ENCODE data around the gene TRMU.

Gene TRMU

DNA sequence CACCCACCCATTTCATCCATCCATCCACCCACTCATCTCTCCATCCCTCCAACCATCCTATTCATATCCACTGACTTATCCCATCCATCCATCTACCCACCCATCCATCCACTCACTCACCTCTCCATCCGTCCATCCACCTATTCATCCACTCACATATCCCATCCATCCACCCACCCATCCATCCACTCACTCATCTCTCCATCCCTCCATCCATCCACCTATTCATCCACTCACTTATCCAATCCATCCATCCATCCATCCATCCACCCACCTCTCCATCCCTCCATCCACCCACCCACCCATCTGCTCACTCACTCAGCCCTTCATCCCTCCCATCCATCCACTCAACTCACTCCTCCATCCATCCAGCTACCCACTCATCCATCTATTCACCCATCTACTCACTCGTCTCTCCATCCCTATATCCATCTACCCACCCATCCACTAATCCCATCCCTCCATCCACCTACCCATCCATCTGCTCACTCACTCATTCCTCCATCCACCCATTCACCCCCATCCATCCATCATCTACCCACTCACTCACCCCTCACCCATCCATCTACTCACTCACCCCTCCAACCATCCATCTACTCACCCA lies 36.2 kb downstream of the TRMU start:
- DNase-seq = no peak

DNA sequence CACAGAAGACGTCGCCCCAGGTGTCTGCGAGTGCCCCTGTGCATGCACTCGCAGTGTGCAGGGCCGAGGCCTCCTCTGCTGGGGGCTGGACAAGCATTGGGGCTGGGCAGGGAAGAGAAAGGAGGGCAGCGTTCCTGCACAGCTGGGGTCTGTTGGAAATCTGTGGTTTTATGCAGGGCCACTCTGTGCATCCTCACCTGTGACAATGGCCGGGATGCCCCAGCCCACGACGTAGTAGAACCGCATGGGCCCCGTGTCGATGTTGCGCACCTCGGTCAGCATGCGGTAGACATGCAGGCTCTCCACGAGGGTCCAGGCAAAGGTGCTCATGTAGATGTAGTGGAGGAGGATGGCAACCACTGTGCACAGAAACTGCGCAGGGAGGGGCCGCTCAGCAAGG lies 37.2 kb downstream of the TRMU start:
- DNase-seq = no peak

DNA sequence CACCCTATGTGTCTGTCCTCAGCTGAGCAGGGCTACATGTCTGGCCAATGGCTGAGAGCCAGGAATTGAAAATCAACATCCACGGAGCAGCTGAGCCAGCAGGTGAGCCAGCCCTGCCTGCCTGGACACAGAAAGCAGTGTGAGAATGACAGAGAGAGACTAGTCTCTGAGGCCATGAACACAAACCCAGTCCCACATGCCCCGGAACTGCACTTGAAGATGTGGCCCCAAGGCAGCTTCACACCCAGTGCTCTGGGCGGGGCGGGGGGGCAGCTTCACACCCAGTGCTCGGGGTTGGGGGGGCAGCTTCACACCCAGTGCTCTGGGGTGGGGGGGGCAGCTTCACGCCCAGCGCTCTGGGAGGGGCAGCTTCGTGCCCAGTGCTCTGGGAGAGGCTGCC lies 37.6 kb downstream of the TRMU start:
- no peak for DNase-seq

DNA sequence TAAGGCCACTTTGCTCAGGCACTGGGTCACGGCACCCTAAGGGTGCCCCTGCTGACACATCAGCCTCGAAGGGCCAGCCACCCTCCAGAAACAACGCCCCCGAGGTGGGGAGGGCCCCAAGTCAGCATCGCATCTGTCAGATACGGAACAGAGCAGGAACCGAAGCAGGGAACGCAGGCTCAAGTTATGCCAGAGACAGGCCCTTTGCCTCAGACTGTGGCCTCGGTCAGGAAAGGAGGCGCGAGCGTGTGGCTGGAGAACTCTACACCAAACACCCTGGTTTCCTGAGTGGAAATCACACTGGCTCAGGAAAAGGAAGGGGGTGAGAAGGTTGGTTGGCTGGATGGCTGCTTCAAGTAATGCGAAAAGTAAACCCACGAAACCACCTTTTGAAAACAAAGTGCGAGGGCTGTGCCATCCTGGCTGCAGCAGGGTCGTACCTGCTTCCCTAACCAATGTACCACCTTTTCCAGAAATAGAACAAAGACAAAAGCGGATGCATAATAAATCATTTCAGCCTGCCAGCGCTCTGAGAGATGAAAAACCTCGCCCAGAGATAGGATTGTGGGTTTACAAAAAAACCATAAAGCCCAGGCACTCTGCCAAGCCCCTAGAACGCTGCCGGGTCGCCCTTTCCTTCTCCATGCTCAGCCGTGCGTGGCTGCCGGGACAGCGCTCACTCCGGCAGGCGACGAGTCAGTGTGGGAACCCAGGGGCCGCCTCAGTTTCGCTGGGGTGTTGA lies 38.6 kb downstream of the TRMU start:
- DNase-seq = no peak

DNA sequence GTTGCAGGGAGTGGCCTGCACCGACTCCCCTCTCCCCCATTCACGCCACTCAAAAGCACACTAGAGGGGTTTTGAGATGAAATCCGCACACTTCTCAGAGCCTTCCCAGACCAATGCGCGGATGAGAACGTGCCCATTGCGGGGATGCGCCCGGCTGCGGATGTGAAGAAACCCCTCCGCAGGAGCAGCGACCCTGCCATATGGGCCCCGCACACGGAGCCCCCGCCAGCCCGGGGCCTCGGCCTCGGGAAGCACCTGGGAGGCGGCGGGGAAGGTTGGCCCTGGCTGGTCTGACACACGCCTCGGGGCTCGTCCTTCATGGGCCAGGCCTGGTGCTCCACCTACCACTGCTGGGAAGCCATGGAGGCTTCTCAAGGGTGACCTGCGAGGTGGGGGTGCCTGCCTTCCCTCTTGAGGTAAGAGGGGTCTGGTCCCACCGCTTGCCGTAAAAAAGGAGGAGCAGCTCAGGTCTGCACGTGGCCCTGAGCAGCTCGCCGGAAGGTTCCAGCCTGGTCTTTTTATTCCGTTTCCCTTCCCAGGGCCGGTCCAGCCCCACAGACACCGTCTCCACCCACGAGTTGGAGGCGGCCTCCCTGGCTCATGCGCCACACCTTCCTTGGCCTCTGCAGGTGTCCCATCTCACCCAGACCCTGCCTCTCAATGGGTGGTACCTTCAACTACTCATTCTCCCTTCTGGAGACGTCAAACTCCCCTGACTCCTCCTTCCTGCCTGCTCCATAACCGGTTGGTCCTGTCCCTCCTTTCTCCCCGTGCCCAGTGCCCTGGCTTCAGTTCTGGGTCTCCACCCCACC lies 39.4 kb downstream of the TRMU start:
- DNase-seq = no peak

DNA sequence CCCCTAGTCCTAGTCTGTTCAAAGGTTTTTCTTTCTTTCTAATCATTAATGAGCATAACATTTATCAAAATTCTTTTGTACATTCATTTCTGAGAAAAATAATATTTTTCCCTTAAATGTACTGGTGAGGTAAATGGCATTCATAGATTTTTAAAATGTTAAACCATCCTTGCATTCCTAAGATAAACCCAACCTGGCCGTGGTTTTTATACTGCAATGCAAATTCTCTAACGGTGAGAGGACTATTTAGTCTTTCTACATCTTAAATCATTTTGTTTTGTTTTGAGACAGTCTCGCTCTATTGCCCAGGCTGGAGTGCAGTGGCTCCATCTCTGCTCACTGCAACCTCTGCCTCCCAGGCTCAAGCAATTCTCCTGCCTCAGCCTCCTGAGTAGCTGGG lies 40.6 kb downstream of the TRMU start:
- DNase-seq = no peak

DNA sequence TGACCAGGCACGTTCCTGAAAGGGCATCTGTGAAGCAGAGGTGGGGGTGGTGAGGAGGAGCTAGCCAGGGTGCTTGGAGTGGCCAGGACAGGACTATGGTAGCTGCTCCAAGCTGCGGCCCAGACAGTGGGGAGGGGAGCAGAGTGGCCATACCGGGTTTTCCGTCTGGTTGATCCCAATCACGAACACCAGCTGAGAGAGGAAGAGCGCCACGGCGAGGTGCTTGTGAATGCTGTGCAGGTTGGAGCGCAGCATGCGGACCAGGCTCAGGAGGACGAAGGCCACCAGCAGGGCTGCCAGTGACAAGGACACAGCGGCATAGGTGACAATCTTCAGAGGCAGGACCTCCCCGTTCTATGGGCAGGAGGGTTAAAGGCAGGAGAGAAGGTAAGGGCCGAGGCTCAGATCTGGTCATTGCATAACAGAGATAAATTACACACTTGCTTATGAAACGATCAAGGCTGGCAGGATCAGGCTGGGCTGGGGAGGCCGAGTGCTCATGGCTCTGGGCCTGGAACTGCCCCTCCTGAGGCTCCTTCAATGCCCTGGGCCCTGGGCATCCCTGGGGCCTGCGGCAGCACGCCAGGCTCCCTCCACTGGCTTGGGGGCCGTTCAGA lies 41.5 kb downstream of the TRMU start:
- DNase-seq = no peak

DNA sequence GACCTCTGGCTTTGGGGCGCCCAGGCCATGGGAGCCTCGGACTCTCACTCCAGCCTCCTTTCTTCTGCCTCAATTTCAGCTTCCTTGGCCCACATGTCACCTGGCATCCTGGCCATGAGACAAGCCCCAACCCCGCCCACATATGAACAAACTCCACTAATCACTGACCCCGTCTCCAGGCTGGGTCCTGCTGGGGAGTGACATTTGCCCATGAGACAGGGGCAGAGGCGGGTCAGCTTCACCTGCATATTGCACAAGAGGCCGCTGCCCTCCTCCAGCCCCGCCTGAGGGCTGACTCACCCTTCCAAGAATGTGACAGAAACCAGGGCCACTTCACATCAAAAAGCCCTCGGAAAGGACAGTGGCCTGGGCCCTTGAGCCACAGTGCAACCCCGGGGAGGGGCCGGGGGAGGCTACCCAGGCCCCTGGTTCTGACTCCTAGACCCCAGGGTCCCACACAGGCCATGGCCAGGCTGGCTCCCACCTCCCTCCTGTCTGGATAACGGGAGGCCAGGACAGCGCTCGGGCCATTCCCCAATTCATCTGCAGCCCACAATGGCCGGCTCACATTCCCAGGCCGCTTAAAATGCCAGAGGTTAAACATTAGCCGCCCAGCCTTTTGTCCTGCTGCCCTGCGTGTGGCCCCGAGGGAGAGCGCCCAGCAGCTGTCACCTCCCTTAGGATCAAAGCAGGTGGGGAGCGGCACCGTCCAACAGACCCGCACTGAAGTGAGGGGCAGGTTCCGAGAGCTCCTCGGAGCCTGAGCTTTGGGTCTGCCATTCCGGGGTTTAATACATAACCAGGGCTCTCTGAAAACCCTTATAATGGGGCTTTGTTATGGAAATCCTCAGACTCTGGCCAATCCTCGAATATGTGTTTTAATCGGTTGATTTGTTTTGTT lies 42.3 kb downstream of the TRMU start:
- DNase-seq = no peak

DNA sequence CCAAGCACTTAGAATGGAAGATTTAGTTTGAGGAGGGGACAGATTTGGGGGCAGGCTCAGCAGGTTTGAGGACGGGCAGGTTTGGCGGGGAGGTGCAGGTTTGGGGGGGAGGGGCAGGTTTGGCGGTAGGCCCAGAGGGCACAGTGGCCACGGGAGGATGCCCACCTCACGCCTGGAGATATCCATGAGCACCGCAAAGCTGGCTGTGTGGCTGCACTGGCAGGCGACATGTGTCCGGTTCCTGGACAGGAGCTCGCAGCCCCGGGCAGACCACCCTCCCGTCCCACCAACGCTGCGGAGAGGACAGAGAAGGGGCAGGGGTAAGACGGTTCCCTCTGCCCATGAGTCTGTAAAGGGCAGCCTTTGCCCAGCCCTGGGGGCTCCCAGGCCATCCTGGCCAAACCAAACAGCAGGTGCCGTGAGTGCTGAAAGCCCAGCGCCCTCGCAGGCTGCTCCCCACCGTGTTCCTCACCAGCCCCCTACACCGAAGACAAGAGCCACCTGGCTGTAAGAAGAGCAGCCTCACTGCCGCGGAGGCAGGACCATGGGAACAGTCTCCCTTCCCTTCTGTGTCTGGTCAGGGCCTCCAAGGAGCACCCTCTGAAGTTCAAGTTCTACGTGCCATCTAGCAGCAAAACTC lies 43.0 kb downstream of the TRMU start:
- DNase-seq = no peak

DNA sequence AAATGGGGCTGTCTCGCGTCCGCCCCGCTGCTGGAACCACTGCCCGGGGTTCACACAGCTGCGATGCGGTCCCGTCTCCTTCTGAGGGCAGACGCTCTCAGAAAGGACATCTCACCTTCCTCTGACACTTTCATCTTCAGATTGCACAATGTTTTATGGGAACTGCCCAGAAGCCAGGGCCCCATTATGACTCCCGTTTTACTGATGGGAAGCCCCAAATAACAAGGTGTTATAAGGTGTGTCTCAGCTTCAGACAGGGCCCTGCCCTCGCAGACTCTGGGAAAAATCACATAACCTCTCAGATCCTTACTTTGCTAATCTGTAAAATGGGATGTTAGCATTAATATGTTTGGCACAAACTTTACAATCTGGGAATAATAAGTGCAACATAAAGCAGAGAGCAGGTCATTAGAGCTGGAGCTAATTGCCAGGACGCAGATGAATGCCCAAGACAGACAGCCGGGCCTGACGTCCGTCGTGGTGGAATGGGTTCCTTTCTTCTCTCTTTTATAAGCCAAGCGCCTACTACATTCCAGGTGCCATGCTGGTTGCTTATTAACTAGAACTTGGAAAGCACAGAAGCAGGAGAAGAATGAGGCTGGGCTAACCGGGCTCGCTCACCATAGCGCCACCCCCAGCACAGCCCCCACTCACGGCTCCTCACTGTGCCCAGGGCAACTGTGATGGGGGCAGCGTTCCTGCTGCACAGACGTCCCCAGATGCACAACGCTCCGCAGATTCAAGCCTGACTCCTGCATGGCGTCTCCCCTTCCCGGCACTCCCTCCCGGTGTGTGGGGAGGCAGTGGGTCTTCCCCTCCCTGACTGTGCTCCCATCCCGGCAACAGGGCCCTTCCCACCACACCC lies 43.8 kb downstream of the TRMU start:
- no peak for DNase-seq

DNA sequence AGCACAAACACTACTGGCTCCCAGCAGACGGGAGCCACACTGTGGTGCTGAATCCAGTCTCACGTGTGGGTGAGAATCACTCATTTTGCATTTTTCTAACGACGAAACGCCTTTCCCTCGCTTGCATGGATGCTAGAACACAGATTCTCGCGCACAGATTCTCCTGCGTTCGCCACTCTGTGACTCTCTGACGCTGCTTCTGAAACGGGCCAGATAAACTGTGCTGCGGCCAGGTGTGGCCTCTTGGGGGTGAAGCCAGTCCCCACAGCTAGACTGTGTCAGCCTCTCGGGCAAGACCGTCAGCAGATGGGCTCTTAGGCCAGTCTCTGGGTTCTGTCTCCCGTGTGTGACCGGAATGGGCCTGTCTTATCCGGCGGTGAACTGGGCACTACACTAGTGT lies 44.6 kb downstream of the TRMU start:
- DNase-seq = no peak

DNA sequence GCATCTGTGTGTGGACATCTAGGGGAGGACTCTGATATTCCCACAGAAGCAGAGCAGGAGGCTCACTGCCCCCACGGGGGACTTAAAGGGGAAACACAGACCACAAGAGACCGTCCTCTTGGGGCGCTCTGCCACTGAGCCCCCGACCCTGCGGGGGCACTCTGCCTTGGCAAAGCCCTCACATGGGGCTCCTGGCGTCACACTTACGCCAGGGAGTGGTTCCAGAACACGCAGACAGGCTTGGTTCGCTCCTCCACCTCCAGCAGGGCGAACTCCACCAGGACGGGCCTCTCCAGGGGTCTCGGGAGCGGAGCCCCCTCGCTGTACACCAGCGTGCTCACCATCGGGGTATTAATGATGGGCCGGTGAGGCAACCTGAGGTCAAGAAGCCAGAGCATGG lies 45.1 kb downstream of the TRMU start:
- no peak for DNase-seq

DNA sequence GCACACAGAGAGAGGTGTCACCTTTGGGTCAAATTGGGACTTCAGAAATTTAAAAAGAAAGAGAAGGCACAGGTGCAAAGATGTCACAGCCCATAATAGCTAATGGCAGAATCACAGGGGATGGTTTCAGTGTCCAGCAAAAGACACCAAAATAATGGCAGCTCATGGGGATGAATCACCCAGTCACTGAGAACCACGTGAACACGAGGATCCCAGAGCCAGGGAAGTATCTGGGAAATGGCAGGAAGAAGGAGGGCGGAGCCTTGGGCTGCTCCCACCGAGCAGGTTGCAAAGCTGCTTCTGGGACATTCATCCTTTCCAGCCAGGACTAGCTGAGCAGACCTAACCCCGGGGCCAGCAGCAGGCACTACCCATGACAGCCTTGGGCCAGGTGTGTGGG lies 45.6 kb downstream of the TRMU start:
- DNase-seq = peak; percentile 5

DNA sequence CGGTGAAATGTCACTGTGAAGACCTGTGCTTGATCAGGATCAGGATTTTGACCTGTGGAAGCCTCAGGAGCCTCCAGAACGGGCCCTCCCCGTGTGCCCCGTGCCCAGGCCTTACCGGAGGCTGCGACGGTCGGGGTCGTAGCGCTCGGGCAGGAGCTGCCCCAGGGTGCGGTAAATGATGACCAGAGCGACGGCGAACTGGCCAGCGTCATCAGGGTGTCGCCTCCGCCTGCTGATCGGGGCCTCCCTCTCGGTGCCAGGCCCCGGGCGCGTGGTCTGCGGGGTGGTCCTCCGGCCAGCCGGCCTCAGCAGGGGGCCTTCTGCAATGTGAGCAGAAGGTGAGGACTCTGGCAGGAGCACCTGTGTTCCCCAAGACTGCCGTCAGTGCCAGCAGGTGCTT lies 46.2 kb downstream of the TRMU start:
- no peak for DNase-seq

DNA sequence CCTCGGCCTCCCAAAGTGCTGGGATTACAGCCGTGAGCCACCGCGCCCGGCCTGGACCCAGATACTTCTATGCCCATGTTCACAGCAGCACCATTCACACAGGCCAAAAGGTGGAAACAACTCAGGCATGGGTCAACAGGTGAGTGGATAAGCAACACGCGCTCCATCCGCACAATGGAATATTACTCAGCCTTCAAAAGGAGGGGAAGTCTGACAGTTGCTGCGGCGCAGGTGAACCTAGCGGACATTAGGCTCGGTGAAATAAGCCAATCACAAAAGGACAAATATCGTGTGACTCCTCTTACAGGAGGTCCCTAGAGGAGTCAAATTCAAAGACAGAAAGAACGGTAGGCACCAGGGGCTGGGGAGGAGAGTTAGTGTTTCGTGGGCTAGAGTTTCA lies 47.0 kb downstream of the TRMU start:
- no peak for DNase-seq

DNA sequence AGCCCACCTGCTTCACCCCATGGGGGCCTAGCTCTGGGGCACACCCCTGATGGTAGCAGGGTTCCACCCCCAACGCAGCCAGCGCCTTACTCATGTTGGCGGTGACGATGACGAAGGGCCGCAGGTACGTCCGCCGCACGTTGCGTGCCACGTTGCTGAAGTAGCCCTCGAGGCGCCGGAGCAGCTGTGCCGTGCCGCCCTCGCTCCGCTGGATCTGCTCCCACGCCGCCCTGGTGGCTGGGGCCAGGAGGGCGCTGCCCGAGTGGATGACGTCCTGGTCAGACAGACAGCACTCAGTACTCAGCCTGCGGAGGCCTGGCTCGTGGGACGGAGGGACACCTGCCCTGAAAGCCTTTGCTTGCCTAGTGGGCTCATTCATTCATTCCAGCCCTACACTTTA lies 50.8 kb downstream of the TRMU start:
- no peak for DNase-seq

DNA sequence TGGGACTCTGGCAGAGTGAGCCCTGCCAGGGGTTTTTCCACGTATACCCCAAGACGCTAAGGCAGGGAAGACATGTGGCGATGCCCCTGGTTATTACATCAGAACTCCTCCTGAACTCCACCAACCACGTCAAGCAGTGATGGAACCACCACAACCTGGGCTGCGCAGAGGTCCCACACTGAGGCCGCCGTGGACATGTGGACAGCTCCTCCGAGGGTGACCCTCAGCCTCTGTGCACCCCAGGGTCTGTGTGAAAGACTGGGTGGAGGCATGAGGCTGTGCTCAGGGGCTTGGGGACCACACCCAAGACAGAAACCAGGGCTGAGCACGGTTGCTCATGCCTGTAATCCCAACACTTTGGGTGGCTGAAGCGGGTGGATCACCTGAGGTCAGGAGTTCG lies 52.2 kb downstream of the TRMU start:
- no peak for DNase-seq

DNA sequence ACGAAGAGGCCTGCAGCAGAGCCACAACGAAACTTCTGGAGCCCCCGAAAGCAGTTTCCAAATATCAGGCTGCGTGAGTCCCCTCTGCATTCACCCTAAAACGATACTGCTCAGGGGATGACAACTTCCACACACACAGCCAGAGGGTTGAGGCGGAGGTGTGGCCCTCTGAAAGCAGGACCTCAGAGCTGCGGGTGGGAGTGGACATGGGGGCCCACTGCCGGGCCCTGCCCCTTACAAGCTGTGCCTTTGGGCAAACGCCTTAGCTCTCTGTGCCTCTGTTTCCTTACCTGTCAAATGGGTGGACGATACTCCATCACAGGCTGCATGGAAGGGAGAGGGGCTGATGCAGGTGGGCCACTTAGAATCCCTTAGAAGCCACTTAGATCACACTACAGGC lies 53.1 kb downstream of the TRMU start:
- no peak for DNase-seq

DNA sequence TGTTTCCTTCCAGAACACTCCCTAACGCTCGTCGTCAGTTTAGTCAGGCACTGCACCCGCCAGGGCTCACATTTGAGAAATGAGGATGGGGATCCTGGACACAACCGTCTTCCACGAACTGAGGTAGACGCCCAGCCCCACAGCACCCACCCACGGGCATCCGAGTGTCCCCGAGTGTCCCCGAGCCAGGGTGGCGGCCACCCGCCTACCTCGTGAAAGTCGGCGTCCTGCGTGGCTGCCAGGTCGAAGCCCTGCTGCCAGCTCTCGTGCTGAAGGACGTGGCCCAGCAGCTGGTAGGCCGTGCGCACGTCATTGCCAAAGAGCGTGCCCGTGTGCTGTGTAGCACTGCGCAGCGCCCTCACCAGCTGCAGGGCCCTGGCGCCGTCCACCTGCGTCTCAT lies 53.6 kb downstream of the TRMU start:
- DNase-seq = no peak

DNA sequence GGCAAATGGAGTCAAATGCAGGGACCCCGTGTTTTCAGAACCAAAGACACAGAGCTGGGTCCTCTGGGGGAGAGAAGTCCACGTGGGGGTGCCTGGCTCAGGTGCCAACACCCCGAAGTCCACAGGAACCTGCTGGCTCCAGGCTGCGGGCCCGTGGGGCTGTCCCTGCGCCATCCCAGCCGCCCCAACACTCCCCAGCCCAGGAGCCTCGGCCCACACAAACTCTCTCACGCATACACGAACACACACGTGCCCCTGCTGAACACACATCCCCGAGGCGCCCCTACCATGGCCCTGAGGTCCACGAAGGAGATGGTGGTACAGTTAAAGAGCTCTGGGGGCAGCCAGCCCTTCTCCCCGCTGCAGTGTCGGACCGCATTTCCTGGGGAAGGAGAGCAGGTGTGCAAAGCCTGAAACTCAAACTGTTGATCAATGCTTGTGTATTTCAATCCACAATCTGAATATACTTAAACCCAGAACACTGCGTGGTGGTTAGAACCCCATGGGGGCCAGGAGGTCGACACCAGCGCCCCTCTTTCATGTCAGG lies 54.7 kb downstream of the TRMU start:
- DNase-seq = no peak

Data from HCEC 1CT (cell line).